Right atrium auricular region (tissue), 2 donors: ENCODE data around the gene GGA2. TPM values are rescaled to one million over a fixed set of nuclear protein-coding genes. Genes with fewer than 3 reads are reported as not detected.

Source experiments
- DNase-seq: peaks from one replicate; pipeline ENCODE4 v3.0.0-alpha.2; 2019; ENCODE audit warnings: low spot score
- H3K27ac ChIP-seq, 2 donors: fragments of 200-600 bp; sonication (generic); 1 replicate in 1 of 2; 2 replicates in 1 of 2; pipeline ENCODE4 v1.5.1; 2016 to 2019
- H3K27me3 ChIP-seq, 2 donors: fragments of 200-600 bp; sonication (generic); one replicate each; pipeline versions ENCODE4 v1.5.1 to v1.6.0; 2017 to 2019
- H3K36me3 ChIP-seq: fragments of 200-600 bp; sonication (generic); one replicate; pipeline ENCODE4 v1.5.1; 2016
- H3K4me1 ChIP-seq, 2 donors: fragments of 200-600 bp; sonication (generic); one replicate each; pipeline versions ENCODE4 v1.5.1 to v1.6.0; 2017 to 2019
- H3K4me3 ChIP-seq, 2 donors: fragments of 200-600 bp; sonication (generic); 1 replicate in 1 of 2; 2 replicates in 1 of 2; pipeline ENCODE4 v1.5.1; 2017 to 2019; ENCODE audit warnings: mild to moderate bottlenecking in 1 of 2, moderate library complexity in 1 of 2
- H3K9me3 ChIP-seq, 2 donors: fragments of 200-600 bp; sonication (generic); one replicate each; pipeline ENCODE4 v1.5.1; 2019
- total RNA-seq, 2 donors: library from RNA; depleted of rRNA; stranded (reverse); fragments of >200 nt; gene quantifications; one replicate each; pipeline ENCODE4 v1.1.0, GENCODE V29; 2016
- TF ChIP-seq, protein P1 (sequence below), 2 donors: fragments of 200-600 bp; sonication (generic); IDR thresholded peaks; one replicate each; pipeline ENCODE4 v1.5.1; 2019; ENCODE audit warnings: antibody characterized with exemption in 2 of 2

GGA2 gene
- total RNA-seq, 2 donors from 2014 or later = 25.0 to 59.3 TPM

- H3K9me3 ChIP-seq = no peaks in the 10 kb centered on the region
- H3K27ac ChIP-seq = peak overlapping the region; percentile 73 to 76
- H3K36me3 ChIP-seq = no peaks in the 10 kb centered on the region
- H3K4me3 ChIP-seq = no peak overlapping the region
- no peaks in the 10 kb centered on the region for H3K27me3 ChIP-seq
- TF ChIP-seq, protein P1, sequence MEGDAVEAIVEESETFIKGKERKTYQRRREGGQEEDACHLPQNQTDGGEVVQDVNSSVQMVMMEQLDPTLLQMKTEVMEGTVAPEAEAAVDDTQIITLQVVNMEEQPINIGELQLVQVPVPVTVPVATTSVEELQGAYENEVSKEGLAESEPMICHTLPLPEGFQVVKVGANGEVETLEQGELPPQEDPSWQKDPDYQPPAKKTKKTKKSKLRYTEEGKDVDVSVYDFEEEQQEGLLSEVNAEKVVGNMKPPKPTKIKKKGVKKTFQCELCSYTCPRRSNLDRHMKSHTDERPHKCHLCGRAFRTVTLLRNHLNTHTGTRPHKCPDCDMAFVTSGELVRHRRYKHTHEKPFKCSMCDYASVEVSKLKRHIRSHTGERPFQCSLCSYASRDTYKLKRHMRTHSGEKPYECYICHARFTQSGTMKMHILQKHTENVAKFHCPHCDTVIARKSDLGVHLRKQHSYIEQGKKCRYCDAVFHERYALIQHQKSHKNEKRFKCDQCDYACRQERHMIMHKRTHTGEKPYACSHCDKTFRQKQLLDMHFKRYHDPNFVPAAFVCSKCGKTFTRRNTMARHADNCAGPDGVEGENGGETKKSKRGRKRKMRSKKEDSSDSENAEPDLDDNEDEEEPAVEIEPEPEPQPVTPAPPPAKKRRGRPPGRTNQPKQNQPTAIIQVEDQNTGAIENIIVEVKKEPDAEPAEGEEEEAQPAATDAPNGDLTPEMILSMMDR (IDR thresholded peaks at IDR 0.05) = no peak
- peak; percentile 88 for DNase-seq
- H3K4me1 ChIP-seq = peaks cover 0 to 72% of the 10 kb centered on the region in 2 donors
Observed at GRCh38 chr16:23504453-23505179, 5.7 kb downstream of the GGA2 start.

GRCh38 chr16:23504076-23504452 lies 6.2 kb downstream of the GGA2 start:
- Histone ChIP-seq H3K9me3 (no peaks in the 10 kb centered on the region), H3K27me3 (no peaks in the 10 kb centered on the region), H3K4me1 (peaks cover 0 to 73% of the 10 kb centered on the region in 2 donors), H3K4me3 (no peak overlapping the region), H3K36me3 (no peaks in the 10 kb centered on the region), H3K27ac (peak overlapping the region; percentile 73 to 76)
- TF ChIP-seq, protein P1 (IDR thresholded peaks at IDR 0.05) = no peak
- peak; percentile 79 for DNase-seq

- H3K4me1 ChIP-seq = peaks cover 0 to 73% of the 10 kb centered on the region in 2 donors
- H3K36me3 ChIP-seq = no peaks in the 10 kb centered on the region
- no peaks in the 10 kb centered on the region for H3K9me3 ChIP-seq
- TF ChIP-seq, protein P1 (IDR thresholded peaks at IDR 0.05) = no peak
- H3K4me3 ChIP-seq = no peak overlapping the region
- DNase-seq = no peak
- no peak overlapping the region for H3K27ac ChIP-seq
- H3K27me3 ChIP-seq = no peaks in the 10 kb centered on the region
Observed at GRCh38 chr16:23502466-23502865, 7.8 kb downstream of the GGA2 start.

DNA sequence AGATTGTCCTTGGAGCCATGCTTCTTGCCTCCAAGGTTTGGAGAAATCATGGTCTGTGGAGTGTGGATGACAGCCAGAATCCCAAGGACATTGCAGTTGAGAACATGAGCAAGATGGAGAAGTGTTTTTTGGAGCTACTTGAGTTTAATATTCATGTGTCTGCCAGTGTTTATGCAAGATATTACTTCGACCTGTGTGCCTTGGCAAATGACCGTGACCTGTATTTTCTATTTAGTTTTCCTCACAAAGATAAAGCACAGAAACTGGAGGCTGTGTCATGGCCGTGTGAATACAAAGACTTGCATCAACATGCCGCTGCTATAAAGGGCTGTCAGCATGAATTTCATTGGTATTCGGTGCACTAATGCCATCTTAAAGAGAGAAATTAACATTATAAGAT lies 9.0 kb downstream of the GGA2 start:
- no peaks in the 10 kb centered on the region for H3K27me3 ChIP-seq
- peaks cover 0 to 77% of the 10 kb centered on the region in 2 donors for H3K4me1 ChIP-seq
- no peak overlapping the region for H3K27ac ChIP-seq
- H3K9me3 ChIP-seq = no peaks in the 10 kb centered on the region
- no peak overlapping the region for H3K4me3 ChIP-seq
- TF ChIP-seq, protein P1 (IDR thresholded peaks at IDR 0.05) = no peak
- H3K36me3 ChIP-seq = no peaks in the 10 kb centered on the region
- no peak for DNase-seq

DNA sequence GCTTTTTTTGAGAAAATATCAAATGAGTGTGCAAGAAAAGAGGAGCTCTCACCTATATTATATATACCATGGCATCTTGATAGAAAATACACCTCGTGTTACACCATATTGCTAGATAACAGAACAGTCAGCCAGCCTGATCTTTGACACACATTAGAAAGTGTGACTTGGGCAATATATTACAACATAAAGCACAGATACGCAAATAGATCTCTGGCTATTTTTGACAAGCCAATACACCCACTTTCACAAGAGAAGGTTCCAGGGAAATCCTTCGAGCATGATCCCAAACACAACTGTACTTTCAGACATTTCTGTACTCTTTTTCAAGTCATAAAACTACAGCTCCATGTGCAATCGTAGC lies 9.4 kb downstream of the GGA2 start:
- no peak for DNase-seq
- H3K36me3 ChIP-seq = peaks cover under 1% of the 10 kb centered on the region
- peaks cover 0 to 74% of the 10 kb centered on the region in 2 donors for H3K4me1 ChIP-seq
- H3K27ac ChIP-seq = no peak overlapping the region
- no peak overlapping the region for H3K4me3 ChIP-seq
- H3K27me3 ChIP-seq = no peaks in the 10 kb centered on the region
- TF ChIP-seq, protein P1 (IDR thresholded peaks at IDR 0.05) = no peak
- no peaks in the 10 kb centered on the region for H3K9me3 ChIP-seq
